ENCODE data around the gene ADRA2B. TPM values are rescaled to one million over a fixed set of nuclear protein-coding genes. Genes with fewer than 3 reads are reported as not detected.

The ADRA2B gene
- total RNA-seq, 1 donor from 2014 or later: 0.14 TPM

DNA sequence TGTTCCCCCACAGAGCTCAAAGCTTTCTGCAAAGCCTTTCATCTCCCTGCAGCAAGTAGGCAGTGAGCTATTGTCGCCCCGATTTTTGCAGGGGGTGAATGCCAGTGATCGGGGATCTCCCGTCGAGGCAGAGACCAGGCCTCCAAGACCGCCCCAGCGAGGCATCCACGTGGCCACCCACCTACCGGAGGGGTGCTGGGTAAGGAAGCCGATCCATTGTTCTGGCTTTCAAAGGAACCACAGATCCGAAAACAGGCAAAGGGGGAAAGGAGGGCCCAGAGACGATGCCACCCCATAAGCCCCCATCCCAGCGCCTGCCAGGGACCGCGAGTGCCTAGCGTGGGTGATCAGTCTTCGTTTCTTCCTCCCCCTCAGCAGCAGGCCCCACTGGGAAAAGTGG is 2.4 kb downstream of the ADRA2B start:
- TF ChIP-seq, protein P1, sequence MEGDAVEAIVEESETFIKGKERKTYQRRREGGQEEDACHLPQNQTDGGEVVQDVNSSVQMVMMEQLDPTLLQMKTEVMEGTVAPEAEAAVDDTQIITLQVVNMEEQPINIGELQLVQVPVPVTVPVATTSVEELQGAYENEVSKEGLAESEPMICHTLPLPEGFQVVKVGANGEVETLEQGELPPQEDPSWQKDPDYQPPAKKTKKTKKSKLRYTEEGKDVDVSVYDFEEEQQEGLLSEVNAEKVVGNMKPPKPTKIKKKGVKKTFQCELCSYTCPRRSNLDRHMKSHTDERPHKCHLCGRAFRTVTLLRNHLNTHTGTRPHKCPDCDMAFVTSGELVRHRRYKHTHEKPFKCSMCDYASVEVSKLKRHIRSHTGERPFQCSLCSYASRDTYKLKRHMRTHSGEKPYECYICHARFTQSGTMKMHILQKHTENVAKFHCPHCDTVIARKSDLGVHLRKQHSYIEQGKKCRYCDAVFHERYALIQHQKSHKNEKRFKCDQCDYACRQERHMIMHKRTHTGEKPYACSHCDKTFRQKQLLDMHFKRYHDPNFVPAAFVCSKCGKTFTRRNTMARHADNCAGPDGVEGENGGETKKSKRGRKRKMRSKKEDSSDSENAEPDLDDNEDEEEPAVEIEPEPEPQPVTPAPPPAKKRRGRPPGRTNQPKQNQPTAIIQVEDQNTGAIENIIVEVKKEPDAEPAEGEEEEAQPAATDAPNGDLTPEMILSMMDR (IDR thresholded peaks at IDR 0.05): no peak
- intact Hi-C loops (cut with DNase I): loop anchor here (10.0 kb wide), 1 partner anchor 89 kb away; no protein-coding TSS in a partner anchor

GRCh38 chr2:96113367-96113677 is 3.0 kb downstream of the ADRA2B start:
- Histone ChIP-seq H3K27me3 (peaks cover 29% of the 10 kb centered on the region), H3K27ac (no peak overlapping the region), H3K4me3 (no peak overlapping the region), H3K4me1 (no peaks in the 10 kb centered on the region), H3K36me3 (no peaks in the 10 kb centered on the region), H3K9me3 (no peaks in the 10 kb centered on the region)
- ATAC-seq (no peak), DNase-seq (no peak)
- intact Hi-C loops (cut with DNase I): loop anchor here (10.0 kb wide), 1 partner anchor 89 kb away; no protein-coding TSS in a partner anchor
- TF ChIP-seq, protein P1 (IDR thresholded peaks at IDR 0.05): no peak

More for the DNA sequence above, 2.4 kb downstream of the ADRA2B start:
- peak; percentile 16 for DNase-seq
- H3K36me3 ChIP-seq: no peaks in the 10 kb centered on the region
- H3K27ac ChIP-seq: no peak overlapping the region
- H3K9me3 ChIP-seq: no peaks in the 10 kb centered on the region
- H3K27me3 ChIP-seq: peaks cover 34% of the 10 kb centered on the region
- H3K4me1 ChIP-seq: no peaks in the 10 kb centered on the region
- no peak overlapping the region for H3K4me3 ChIP-seq
- ATAC-seq: no peak

DNA sequence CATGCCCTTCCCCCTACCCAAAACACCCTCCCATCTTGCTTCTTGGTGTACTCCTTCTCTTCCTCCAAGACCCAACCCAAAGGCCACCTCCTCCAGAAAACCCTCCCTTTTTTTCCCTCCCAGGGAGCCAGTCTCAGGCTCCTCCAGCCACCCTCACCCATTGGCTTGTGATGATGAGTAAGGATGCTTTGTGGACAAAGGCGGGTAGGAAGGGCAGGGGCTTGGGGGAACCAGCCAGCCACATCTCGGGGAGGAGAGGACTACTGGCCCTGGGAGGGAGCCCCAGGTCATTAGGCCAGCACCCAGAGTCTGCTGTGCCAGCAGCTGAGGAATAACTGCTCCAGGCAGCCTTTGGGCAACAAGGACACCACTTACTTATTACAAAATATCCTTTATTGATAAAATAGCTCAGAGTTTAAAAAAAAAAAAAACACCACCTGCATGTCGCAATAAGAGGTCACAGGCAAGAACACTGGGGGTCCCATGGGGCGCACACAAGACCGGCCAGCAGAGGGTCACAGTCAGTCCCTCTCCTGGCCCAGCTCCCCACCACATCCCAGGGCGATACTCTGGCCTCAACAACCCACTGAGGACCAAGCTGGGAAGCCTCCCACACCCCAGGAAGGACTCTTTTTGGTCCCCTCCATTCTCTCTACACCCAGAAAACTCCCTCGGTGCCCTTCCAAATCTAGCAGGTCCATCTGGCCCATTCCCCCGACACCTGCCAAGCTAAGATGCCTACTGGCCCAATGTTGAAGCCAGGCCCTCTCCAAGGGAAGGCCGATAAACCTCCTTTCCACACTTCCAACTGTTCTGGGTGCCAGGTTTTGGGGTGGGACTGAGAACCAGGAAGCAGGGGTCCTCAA is 3.6 kb downstream of the ADRA2B start:
- Histone ChIP-seq H3K4me1 (no peaks in the 10 kb centered on the region), H3K9me3 (no peaks in the 10 kb centered on the region), H3K4me3 (no peak overlapping the region), H3K36me3 (no peaks in the 10 kb centered on the region), H3K27me3 (peaks cover 24% of the 10 kb centered on the region), H3K27ac (no peak overlapping the region)
- TF ChIP-seq, protein P1 (IDR thresholded peaks at IDR 0.05): no peak
- intact Hi-C loops (cut with DNase I): loop anchor here (10.0 kb wide), 1 partner anchor 88 kb away; no protein-coding TSS in a partner anchor
- ATAC-seq (no peak), DNase-seq (peak; percentile 25)

GRCh38 chr2:96111823-96112500 is 4.4 kb downstream of the ADRA2B start:
- H3K27me3 ChIP-seq: peaks cover 17% of the 10 kb centered on the region
- TF ChIP-seq, protein P1 (IDR thresholded peaks at IDR 0.05): no peak
- no peak overlapping the region for H3K4me3 ChIP-seq
- no peaks in the 10 kb centered on the region for H3K9me3 ChIP-seq
- intact Hi-C loops (cut with DNase I): loop anchor here (10.0 kb wide), 1 partner anchor 87 kb away; no protein-coding TSS in a partner anchor
- DNase-seq: peak; percentile 51
- H3K36me3 ChIP-seq: no peaks in the 10 kb centered on the region
- H3K4me1 ChIP-seq: no peaks in the 10 kb centered on the region
- no peak for ATAC-seq
- no peak overlapping the region for H3K27ac ChIP-seq

- no peak overlapping the region for H3K27ac ChIP-seq
- H3K9me3 ChIP-seq: no peaks in the 10 kb centered on the region
- DNase-seq (no peak), ATAC-seq (no peak)
- H3K36me3 ChIP-seq: no peaks in the 10 kb centered on the region
- intact Hi-C loops (cut with DNase I): loop anchor here (10.0 kb wide), 1 partner anchor 86 kb away; no protein-coding TSS in a partner anchor
- no peaks in the 10 kb centered on the region for H3K4me1 ChIP-seq
- no peak overlapping the region for H3K4me3 ChIP-seq
- TF ChIP-seq, protein P1 (IDR thresholded peaks at IDR 0.05): no peak
- H3K27me3 ChIP-seq: peaks cover 14% of the 10 kb centered on the region
Observed at GRCh38 chr2:96111257-96111640, 5.1 kb downstream of the ADRA2B start.

Measured in upper lobe of right lung (tissue), 1 donor.